T-helper 22 cell (primary cell): ENCODE data around the gene FOXQ1.

Source experiments
- DNase-seq: peaks from one replicate; pipeline ENCODE4 v3.0.0-alpha.2; 2020; ENCODE audit warnings: low read depth

FOXQ1 gene

GRCh38 chr6:1311400-1312202 is at the start of gene FOXQ1:
Gene FOXQ1 (plus strand): TSS chr6:1312098. CDS start chr6:1312705, 607 bp downstream.
- no peak for DNase-seq

GRCh38 chr6:1262704-1263038 is 49.2 kb upstream of the FOXQ1 start:
- no peak for DNase-seq

- DNase-seq, result no peak
Measured at GRCh38 chr6:1263039-1263849, 48.7 kb upstream of the FOXQ1 start.

GRCh38 chr6:1263850-1264377 is 48.0 kb upstream of the FOXQ1 start:
- no peak for DNase-seq

GRCh38 chr6:1264619-1265445 is 47.1 kb upstream of the FOXQ1 start:
- no peak for DNase-seq

GRCh38 chr6:1266686-1267056 is 45.2 kb upstream of the FOXQ1 start:
- DNase-seq, result no peak

- DNase-seq, result no peak
Measured at GRCh38 chr6:1267057-1267732, 44.7 kb upstream of the FOXQ1 start.

- DNase-seq, result no peak
Measured at GRCh38 chr6:1267790-1268762, 43.8 kb upstream of the FOXQ1 start.

GRCh38 chr6:1271071-1271763 is 40.7 kb upstream of the FOXQ1 start:
- DNase-seq, result no peak

- DNase-seq, result no peak
Measured at GRCh38 chr6:1278061-1278720, 33.7 kb upstream of the FOXQ1 start.

- no peak for DNase-seq
Measured at GRCh38 chr6:1279065-1279464, 32.8 kb upstream of the FOXQ1 start.

- no peak for DNase-seq
Measured at GRCh38 chr6:1280666-1281300, 31.1 kb upstream of the FOXQ1 start.

- no peak for DNase-seq
Measured at GRCh38 chr6:1281746-1282145, 30.2 kb upstream of the FOXQ1 start.

GRCh38 chr6:1283501-1283900 is 28.4 kb upstream of the FOXQ1 start:
- DNase-seq, result no peak

GRCh38 chr6:1285556-1285955 is 26.3 kb upstream of the FOXQ1 start:
- DNase-seq, result no peak

- no peak for DNase-seq
Measured at GRCh38 chr6:1285956-1286355, 25.9 kb upstream of the FOXQ1 start.

- DNase-seq, result no peak
Measured at GRCh38 chr6:1287103-1287591, 24.8 kb upstream of the FOXQ1 start.

GRCh38 chr6:1290086-1290485 is 21.8 kb upstream of the FOXQ1 start:
- no peak for DNase-seq

GRCh38 chr6:1290805-1291204 is 21.1 kb upstream of the FOXQ1 start:
- no peak for DNase-seq
